ENCODE results near the gene NREP. TPM values are rescaled to one million over a fixed set of nuclear protein-coding genes. Genes with fewer than 3 reads are reported as not detected.

Gene NREP
- total RNA-seq, 1 experiment from 2014 or later, result 163 TPM

- Histone ChIP-seq H3K4me2 (ENCODE audit: insufficient read depth, insufficient read length, low read length) (no peak overlapping the region), H4K91ac (ENCODE audit: insufficient read length, low read depth, low read length) (no peak overlapping the region), H3K79me2 (ENCODE audit: insufficient read depth, low read length) (no peaks in the 10 kb centered on the region), H3K4me1 (ENCODE audit: insufficient read depth, low read length) (no peaks in the 10 kb centered on the region), H4K5ac (ENCODE audit: insufficient read length, low read depth, low read length) (no peak overlapping the region), H3K4ac (ENCODE audit: low read depth, low read length) (no peak overlapping the region), H3K14ac (ENCODE audit: insufficient read depth, low read length) (no peak overlapping the region), H2BK5ac (ENCODE audit: insufficient read length, low read length) (no peak overlapping the region), H2BK20ac (ENCODE audit: low read depth, low read length, poor library complexity, severe bottlenecking) (no peak overlapping the region), H3K79me1 (ENCODE audit: insufficient read depth, low read depth, low read length, poor library complexity, severe bottlenecking) (no peaks in the 10 kb centered on the region), H3K9me3 (ENCODE audit: control insufficient read depth, low read depth, low read length) (no peaks in the 10 kb centered on the region), H3T11ph (ENCODE audit: low read length) (no peak overlapping the region), H2BK15ac (ENCODE audit: low read depth, low read length) (no peak overlapping the region), H3K56ac (ENCODE audit: insufficient read length, low read depth, low read length) (no peak overlapping the region), H3K27ac (ENCODE audit: insufficient read length, low read depth, low read length) (no peak overlapping the region), H3K23me2 (ENCODE audit: insufficient read length, low read depth, low read length, poor library complexity, severe bottlenecking) (no peaks in the 10 kb centered on the region), H3K18ac (ENCODE audit: insufficient read length, low read depth, low read length) (no peak overlapping the region), H3K9ac (ENCODE audit: extremely low read depth, insufficient read length, low read length) (no peak overlapping the region), H2AFZ (ENCODE audit: low read length) (no peak overlapping the region), H3K23ac (ENCODE audit: insufficient read length, low read depth, low read length) (no peak overlapping the region), H4K8ac (replicated peaks; ENCODE audit: insufficient read length, low read depth, low read length) (no peak overlapping the region), H2BK120ac (ENCODE audit: low read depth, low read length, poor library complexity, severe bottlenecking) (no peak overlapping the region), H4K20me1 (ENCODE audit: control insufficient read depth, insufficient read depth, insufficient read length) (no peaks in the 10 kb centered on the region), H3K27me3 (ENCODE audit: insufficient read depth, low read length) (no peaks in the 10 kb centered on the region), H2AK5ac (ENCODE audit: insufficient read length, low read length) (no peak overlapping the region), H2BK12ac (ENCODE audit: insufficient read length, low read depth, low read length) (no peak overlapping the region)
- Mint-ChIP-seq H3K27me3 (ENCODE audit: low read depth) (no peaks in the 10 kb centered on the region), H3K36me3 (ENCODE audit: insufficient read depth in 1 of 3, low read depth in 3 of 3) (no peaks in the 10 kb centered on the region; a peak in 1 of 7 replicates), H3K27ac (no peak overlapping the region), H3K4me3 (no peak overlapping the region), H3K4me1 (peaks cover 15 to 17% of the 10 kb centered on the region in 2 experiments), H3K9me3 (no peaks in the 10 kb centered on the region)
- no peak for TF ChIP-seq CTCF (conservative IDR thresholded peaks at IDR 0.05)
- WGBS (ENCODE audit: extremely low coverage, insufficient read length, low lambda C conversion rate), result no CpG with 5 or more reads among the region's 3 CpGs
- DNase-seq, result no peak
Observed at GRCh38 chr5:111691508-111691907, 65.5 kb downstream of the NREP start.
